ENCODE data around the gene DYNC1I1. TPM values are rescaled to one million over a fixed set of nuclear protein-coding genes. Genes with fewer than 3 reads are reported as not detected.

DYNC1I1 gene
- total and polyA plus RNA-seq, 10 donors: 0.21 to 7.5 (median 0.86) TPM

- no peaks in the 10 kb centered on the region for H3K27me3 ChIP-seq (replicated peaks in 1 of 7)
- no peak overlapping the region for H3K4me3 ChIP-seq
- intact Hi-C loops (cut with DNase I; ENCODE audit: low total_unique reads): no loop called here
- H3K4me1 ChIP-seq: no peaks in the 10 kb centered on the region
- no peaks in the 10 kb centered on the region for H3K36me3 ChIP-seq
- peaks cover 0 to 23% (median 7%) of the 10 kb centered on the region in 8 donors for H3K9me3 ChIP-seq
- TF ChIP-seq POLR2AphosphoS5 (IDR thresholded peaks at IDR 0.05) (no peak), POLR2A (IDR thresholded peaks at IDR 0.05) (no peak), CTCF (IDR thresholded peaks at IDR 0.05 in 8 of 11, conservative IDR thresholded peaks at IDR 0.05 in 3 of 11) (no peak)
- 78 to 100% (median 88%) methylated on average over 1 of the region's 1 CpG for WGBS, 5 donors
- H3K27ac ChIP-seq: no peak overlapping the region
- DNase-seq: no peak
Observed at GRCh38 chr7:95859429-95859828, 87.1 kb downstream of the DYNC1I1 start.

- H3K27ac ChIP-seq: no peak overlapping the region
- H3K4me1 ChIP-seq: no peaks in the 10 kb centered on the region
- H3K4me3 ChIP-seq: no peak overlapping the region
- no peaks in the 10 kb centered on the region for H3K36me3 ChIP-seq
- H3K9me3 ChIP-seq: peaks cover 0 to 23% (median 7%) of the 10 kb centered on the region in 8 donors
- TF ChIP-seq POLR2A (IDR thresholded peaks at IDR 0.05) (no peak), POLR2AphosphoS5 (IDR thresholded peaks at IDR 0.05) (no peak), CTCF (IDR thresholded peaks at IDR 0.05 in 8 of 11, conservative IDR thresholded peaks at IDR 0.05 in 3 of 11) (no peak)
- H3K27me3 ChIP-seq (replicated peaks in 1 of 7): no peaks in the 10 kb centered on the region
- no peak for DNase-seq
- WGBS, 5 donors: 72 to 84% (median 81%) methylated on average over 2 of the region's 2 CpGs
- intact Hi-C loops (cut with DNase I; ENCODE audit: low total_unique reads): loop anchor here (10.0 kb wide), 1 partner anchor 136 kb away; no protein-coding TSS in a partner anchor
Observed at GRCh38 chr7:95861041-95861440, 88.7 kb downstream of the DYNC1I1 start.

GRCh38 chr7:95863623-95864022 lies 91.3 kb downstream of the DYNC1I1 start:
- H3K4me1 ChIP-seq: no peaks in the 10 kb centered on the region
- no peak overlapping the region for H3K27ac ChIP-seq
- DNase-seq: no peak
- intact Hi-C loops (cut with DNase I; ENCODE audit: low total_unique reads): loop anchor here (10.0 kb wide), 1 partner anchor 139 kb away; no protein-coding TSS in a partner anchor
- no peaks in the 10 kb centered on the region for H3K27me3 ChIP-seq (replicated peaks in 1 of 7)
- H3K9me3 ChIP-seq: peaks cover 0 to 11% (median 7%) of the 10 kb centered on the region in 8 donors
- no peak overlapping the region for H3K4me3 ChIP-seq
- TF ChIP-seq POLR2A (IDR thresholded peaks at IDR 0.05) (no peak), POLR2AphosphoS5 (IDR thresholded peaks at IDR 0.05) (no peak), CTCF (IDR thresholded peaks at IDR 0.05 in 8 of 11, conservative IDR thresholded peaks at IDR 0.05 in 3 of 11) (no peak)
- no peaks in the 10 kb centered on the region for H3K36me3 ChIP-seq
- 59 to 84% (median 67%) methylated on average over 2 of the region's 2 CpGs for WGBS, 5 donors

GRCh38 chr7:95865716-95866371 lies 93.5 kb downstream of the DYNC1I1 start:
- WGBS, 5 donors: 79 to 83% (median 83%) methylated on average over 9 of the region's 9 CpGs
- H3K4me1 ChIP-seq: no peaks in the 10 kb centered on the region
- H3K9me3 ChIP-seq: no peaks in the 10 kb centered on the region
- H3K36me3 ChIP-seq: no peaks in the 10 kb centered on the region
- no peak overlapping the region for H3K4me3 ChIP-seq
- TF ChIP-seq CTCF (IDR thresholded peaks at IDR 0.05 in 8 of 11, conservative IDR thresholded peaks at IDR 0.05 in 3 of 11) (no peak), POLR2A (IDR thresholded peaks at IDR 0.05) (no peak), POLR2AphosphoS5 (IDR thresholded peaks at IDR 0.05) (no peak)
- no peak overlapping the region for H3K27ac ChIP-seq
- intact Hi-C loops (cut with DNase I; ENCODE audit: low total_unique reads): loop anchor here (10.0 kb wide), 1 partner anchor 141 kb away; no protein-coding TSS in a partner anchor
- H3K27me3 ChIP-seq (replicated peaks in 1 of 7): no peaks in the 10 kb centered on the region
- no peak for DNase-seq
